ENCODE results near the gene PSD. TPM values are rescaled to one million over a fixed set of nuclear protein-coding genes. Genes with fewer than 3 reads are reported as not detected.

PSD gene
- total RNA-seq, 3 donors from 2014 or later: 2.3 to 4.6 (median 3.7) TPM

DNA sequence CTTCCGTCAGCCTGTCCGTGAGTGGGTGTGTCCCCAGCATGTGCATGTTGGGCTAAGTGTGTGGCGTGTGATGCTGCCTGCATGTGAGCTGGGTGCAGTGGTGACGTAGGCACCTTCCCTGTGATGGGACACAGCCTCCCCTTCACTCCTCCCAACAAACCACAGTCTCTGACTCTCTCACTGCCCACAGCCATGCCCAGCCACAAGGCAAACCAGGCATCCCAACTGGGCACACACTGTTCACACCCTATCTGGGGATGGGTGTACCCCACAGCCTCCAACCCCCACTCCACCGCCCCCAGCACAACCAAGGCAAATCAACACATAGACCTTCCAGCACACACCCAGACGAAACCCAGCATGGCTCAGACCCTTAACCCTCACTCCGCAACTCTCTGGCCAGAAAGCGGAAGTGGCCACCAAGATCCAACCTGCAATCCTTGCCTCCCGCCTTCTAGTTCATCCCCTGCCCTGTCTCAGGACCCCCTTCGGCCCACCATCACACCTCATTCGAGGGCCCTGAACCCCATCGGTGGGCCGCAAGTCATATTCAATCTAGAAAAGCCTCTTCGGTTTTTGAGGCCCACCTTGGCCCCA lies 10.4 kb downstream of the PSD start:
- Mint-ChIP-seq H3K9me3 (no peaks in the 10 kb centered on the region), H3K36me3 (ENCODE audit: insufficient read depth) (no peaks in the 10 kb centered on the region), H3K27me3 (ENCODE audit: low read depth) (peaks cover 27% of the 10 kb centered on the region), H3K4me1 (ENCODE audit: low read depth) (peaks cover 28% of the 10 kb centered on the region), H3K4me3 (peak overlapping the region; percentile 50)
- no peak for ATAC-seq
- no peak for DNase-seq

- ATAC-seq (no peak), DNase-seq (no peak)
- Mint-ChIP-seq H3K9me3 (no peaks in the 10 kb centered on the region), H3K36me3 (ENCODE audit: insufficient read depth) (peaks cover under 1% of the 10 kb centered on the region), H3K4me1 (ENCODE audit: low read depth) (peaks cover 24% of the 10 kb centered on the region), H3K4me3 (peak overlapping the region; percentile 50), H3K27me3 (ENCODE audit: low read depth) (peaks cover 26% of the 10 kb centered on the region)
Observed at GRCh38 chr10:102407425-102408130, 11.0 kb downstream of the PSD start.

DNA sequence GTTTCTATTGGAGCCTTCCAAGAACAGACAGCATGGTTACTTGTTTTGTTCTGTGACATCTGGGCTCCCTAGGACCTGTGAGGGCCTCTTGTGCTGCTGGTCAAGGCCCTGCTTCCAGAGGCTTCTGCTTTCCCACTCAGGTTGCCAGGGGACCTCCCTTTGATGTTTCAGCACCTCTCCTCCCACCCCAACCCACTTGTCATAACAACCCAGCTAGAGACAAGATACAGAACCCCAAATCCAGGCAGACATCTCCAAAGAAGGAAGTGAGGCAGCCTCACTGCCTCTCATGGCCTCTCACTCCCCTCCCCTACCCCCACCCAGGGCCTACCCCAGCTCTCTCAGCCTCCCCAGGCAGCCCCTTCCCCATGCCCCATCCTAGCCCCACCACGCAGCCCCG lies 11.8 kb downstream of the PSD start:
- DNase-seq (no peak), ATAC-seq (no peak)
- Mint-ChIP-seq H3K36me3 (ENCODE audit: insufficient read depth) (peaks cover 3% of the 10 kb centered on the region), H3K9me3 (no peaks in the 10 kb centered on the region), H3K4me1 (ENCODE audit: low read depth) (peaks cover 24% of the 10 kb centered on the region), H3K4me3 (no peak overlapping the region), H3K27me3 (ENCODE audit: low read depth) (peaks cover 23% of the 10 kb centered on the region)

DNA sequence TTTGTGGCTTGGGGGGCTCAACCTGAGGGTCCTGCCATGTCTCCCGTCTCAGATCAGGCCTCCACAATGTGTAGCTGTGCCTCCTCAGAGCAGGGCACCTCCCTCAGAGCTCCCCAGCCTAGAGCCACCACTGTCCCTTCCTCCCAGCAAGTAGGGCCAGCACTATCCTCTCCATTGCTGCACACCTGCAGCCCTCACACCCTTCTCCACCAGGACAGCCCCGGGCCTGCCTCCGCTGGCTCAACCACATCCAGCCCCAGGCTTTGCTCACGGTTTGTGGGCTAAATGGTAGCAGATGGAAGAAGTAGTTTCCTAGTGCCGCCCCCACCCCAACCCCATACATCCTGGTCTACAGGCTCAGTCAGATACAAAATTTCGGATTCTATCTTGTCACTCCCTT lies 13.0 kb downstream of the PSD start:
- H3K36me3 Mint-ChIP-seq (ENCODE audit: insufficient read depth): peaks cover 3% of the 10 kb centered on the region
- no peaks in the 10 kb centered on the region for H3K9me3 Mint-ChIP-seq
- H3K4me3 Mint-ChIP-seq: no peak overlapping the region
- H3K4me1 Mint-ChIP-seq (ENCODE audit: low read depth): peaks cover 15% of the 10 kb centered on the region
- ATAC-seq (no peak), DNase-seq (no peak)
- peaks cover 12% of the 10 kb centered on the region for H3K27me3 Mint-ChIP-seq (ENCODE audit: low read depth)

GRCh38 chr10:102405108-102405571 lies 13.4 kb downstream of the PSD start:
- peaks cover 11% of the 10 kb centered on the region for H3K27me3 Mint-ChIP-seq (ENCODE audit: low read depth)
- H3K9me3 Mint-ChIP-seq: no peaks in the 10 kb centered on the region
- no peak for ATAC-seq
- H3K36me3 Mint-ChIP-seq (ENCODE audit: insufficient read depth): peaks cover 5% of the 10 kb centered on the region
- peaks cover 19% of the 10 kb centered on the region for H3K4me1 Mint-ChIP-seq (ENCODE audit: low read depth)
- H3K4me3 Mint-ChIP-seq: no peak overlapping the region
- DNase-seq: no peak

DNA sequence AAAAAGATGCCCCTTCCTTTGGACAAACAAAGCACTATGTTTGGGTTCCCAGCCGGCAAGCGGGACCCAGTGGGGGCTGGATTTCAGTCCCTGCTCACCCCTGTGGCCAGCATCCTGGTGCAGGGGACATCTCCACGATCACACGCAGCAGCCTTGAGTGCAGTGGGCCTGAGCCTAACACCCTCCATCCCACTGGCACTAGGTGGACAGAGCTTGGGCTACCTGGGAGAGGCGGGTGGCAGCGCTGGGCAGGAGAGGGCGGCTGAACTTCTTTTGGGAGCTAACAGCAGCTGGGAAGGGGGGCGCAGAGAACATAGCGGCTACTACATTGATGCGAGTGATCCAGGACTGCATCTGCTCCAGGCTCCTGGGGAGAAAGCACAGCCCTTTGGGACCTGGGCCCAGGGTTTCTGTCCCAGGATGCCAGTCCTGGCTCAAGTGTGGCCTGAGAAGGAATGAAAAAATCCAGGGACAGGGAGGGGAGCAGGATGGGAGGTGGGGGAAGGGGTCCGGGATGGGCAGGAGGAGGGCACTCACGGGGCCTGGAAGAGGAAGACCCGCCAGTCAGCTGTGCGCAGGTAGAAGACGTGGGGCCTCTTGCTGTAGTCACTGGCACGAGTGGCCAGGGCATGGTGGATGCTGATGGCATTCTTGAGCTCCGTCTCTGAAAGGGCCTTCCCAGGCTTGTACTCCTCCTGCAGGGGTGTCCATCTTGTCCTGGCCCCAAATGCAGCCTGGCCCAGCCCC lies 14.1 kb downstream of the PSD start:
- DNase-seq (no peak), ATAC-seq (no peak)
- no peaks in the 10 kb centered on the region for H3K9me3 Mint-ChIP-seq
- peaks cover 17% of the 10 kb centered on the region for H3K4me1 Mint-ChIP-seq (ENCODE audit: low read depth)
- no peak overlapping the region for H3K4me3 Mint-ChIP-seq
- H3K36me3 Mint-ChIP-seq (ENCODE audit: insufficient read depth): peaks cover 8% of the 10 kb centered on the region
- peaks cover 5% of the 10 kb centered on the region for H3K27me3 Mint-ChIP-seq (ENCODE audit: low read depth)

DNA sequence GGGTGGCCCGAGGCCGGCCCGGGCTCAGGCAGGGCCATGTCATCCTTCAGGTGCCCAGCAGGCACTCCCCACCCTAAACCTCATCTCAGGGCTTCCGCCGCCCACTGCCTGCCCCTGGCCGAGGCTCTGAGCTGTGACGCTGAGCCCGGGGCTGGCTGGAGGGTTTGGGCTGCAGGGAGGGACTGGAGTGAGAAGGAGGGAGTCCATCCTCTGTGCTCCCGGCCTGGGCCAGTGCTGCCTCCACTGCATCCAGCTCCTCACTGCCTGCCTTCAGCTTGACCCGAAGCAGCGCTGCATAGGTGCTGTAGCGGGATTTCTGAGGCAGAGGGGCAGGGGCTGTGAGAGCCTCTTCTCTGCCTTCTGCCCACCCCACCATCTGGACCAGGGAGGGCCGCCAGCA lies 15.5 kb downstream of the PSD start:
- Mint-ChIP-seq H3K9me3 (no peaks in the 10 kb centered on the region), H3K27me3 (ENCODE audit: low read depth) (peaks cover under 1% of the 10 kb centered on the region), H3K36me3 (ENCODE audit: insufficient read depth) (peaks cover 14% of the 10 kb centered on the region), H3K4me3 (no peak overlapping the region), H3K4me1 (ENCODE audit: low read depth) (peaks cover 19% of the 10 kb centered on the region)
- no peak for DNase-seq
- no peak for ATAC-seq

GRCh38 chr10:102402512-102402896 lies 16.1 kb downstream of the PSD start:
- Mint-ChIP-seq H3K9me3 (no peaks in the 10 kb centered on the region), H3K36me3 (ENCODE audit: insufficient read depth) (peaks cover 20% of the 10 kb centered on the region), H3K27me3 (ENCODE audit: low read depth) (no peaks in the 10 kb centered on the region), H3K4me1 (ENCODE audit: low read depth) (peaks cover 24% of the 10 kb centered on the region), H3K4me3 (no peak overlapping the region)
- DNase-seq: no peak
- no peak for ATAC-seq

GRCh38 chr10:102401735-102402511 lies 16.7 kb downstream of the PSD start:
- no peak overlapping the region for H3K4me3 Mint-ChIP-seq
- no peak for DNase-seq
- H3K27me3 Mint-ChIP-seq (ENCODE audit: low read depth): no peaks in the 10 kb centered on the region
- H3K4me1 Mint-ChIP-seq (ENCODE audit: low read depth): peaks cover 26% of the 10 kb centered on the region
- H3K36me3 Mint-ChIP-seq (ENCODE audit: insufficient read depth): peaks cover 22% of the 10 kb centered on the region
- no peak for ATAC-seq
- H3K9me3 Mint-ChIP-seq: no peaks in the 10 kb centered on the region

DNA sequence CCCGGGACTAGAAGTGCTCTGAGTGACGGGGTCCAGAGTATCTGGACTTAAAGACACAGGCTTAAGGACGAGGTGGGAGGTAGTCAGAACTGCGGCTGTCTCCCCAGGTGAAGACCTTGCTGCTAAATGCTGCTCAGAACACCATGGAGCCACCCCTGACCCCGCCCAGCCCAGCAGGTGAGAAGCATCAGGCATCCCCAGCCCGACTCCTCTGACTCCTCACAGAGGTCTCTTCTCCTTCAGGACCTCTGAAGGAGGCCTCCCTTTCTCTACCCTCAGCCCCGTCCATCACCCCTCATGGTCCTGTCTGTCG lies 17.3 kb downstream of the PSD start:
- Mint-ChIP-seq H3K36me3 (ENCODE audit: insufficient read depth) (peaks cover 29% of the 10 kb centered on the region), H3K9me3 (no peaks in the 10 kb centered on the region), H3K4me1 (ENCODE audit: low read depth) (peaks cover 33% of the 10 kb centered on the region), H3K4me3 (no peak overlapping the region), H3K27me3 (ENCODE audit: low read depth) (no peaks in the 10 kb centered on the region)
- ATAC-seq (no peak), DNase-seq (no peak)

DNA sequence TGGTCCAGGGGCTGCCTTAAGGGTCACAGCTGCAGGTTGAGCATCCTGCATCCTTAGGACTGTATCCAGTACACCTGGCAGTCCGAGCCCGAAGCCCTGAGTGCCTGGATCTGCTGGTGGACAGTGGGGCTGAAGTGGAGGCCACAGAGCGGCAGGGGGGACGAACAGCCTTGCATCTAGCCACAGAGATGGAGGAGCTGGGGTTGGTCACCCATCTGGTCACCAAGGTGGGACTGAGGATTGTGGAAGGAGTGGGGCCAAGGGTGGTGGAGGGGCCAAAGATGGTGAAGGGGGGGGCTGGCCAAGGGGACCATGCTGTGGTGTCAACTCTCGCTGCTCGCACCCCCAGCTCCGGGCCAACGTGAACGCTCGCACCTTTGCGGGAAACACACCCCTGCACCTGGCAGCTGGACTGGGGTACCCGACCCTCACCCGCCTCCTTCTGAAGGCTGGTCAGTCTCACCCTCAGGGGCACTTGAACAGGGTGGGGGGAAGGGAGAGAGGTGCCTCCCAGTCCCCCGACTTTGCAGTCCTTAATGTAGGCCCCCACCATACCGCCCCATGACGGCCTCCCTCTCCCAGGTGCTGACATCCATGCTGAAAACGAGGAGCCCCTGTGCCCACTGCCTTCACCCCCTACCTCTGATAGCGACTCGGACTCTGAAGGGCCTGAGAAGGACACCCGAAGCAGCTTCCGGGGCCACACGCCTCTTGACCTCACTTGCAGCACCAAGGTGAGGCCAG lies 17.8 kb downstream of the PSD start:
- Mint-ChIP-seq H3K4me3 (no peak overlapping the region), H3K36me3 (ENCODE audit: insufficient read depth) (peaks cover 31% of the 10 kb centered on the region), H3K27me3 (ENCODE audit: low read depth) (no peaks in the 10 kb centered on the region), H3K4me1 (ENCODE audit: low read depth) (peaks cover 35% of the 10 kb centered on the region), H3K9me3 (no peaks in the 10 kb centered on the region)
- no peak for ATAC-seq
- no peak for DNase-seq

- H3K36me3 Mint-ChIP-seq (ENCODE audit: insufficient read depth): peaks cover 31% of the 10 kb centered on the region
- DNase-seq (no peak), ATAC-seq (no peak)
- peak overlapping the region; percentile 97 for H3K4me3 Mint-ChIP-seq
- no peaks in the 10 kb centered on the region for H3K9me3 Mint-ChIP-seq
- no peaks in the 10 kb centered on the region for H3K27me3 Mint-ChIP-seq (ENCODE audit: low read depth)
- peaks cover 35% of the 10 kb centered on the region for H3K4me1 Mint-ChIP-seq (ENCODE audit: low read depth)
Observed at GRCh38 chr10:102400076-102400475, 18.5 kb downstream of the PSD start.

- Mint-ChIP-seq H3K4me1 (ENCODE audit: low read depth) (peaks cover 35% of the 10 kb centered on the region), H3K36me3 (ENCODE audit: insufficient read depth) (peaks cover 31% of the 10 kb centered on the region), H3K9me3 (no peaks in the 10 kb centered on the region)
Observed at GRCh38 chr10:102399217-102400021, 19.2 kb downstream of the PSD start.

More at GRCh38 chr10:102399217-102400021, 19.2 kb downstream of the PSD start:
- peak; percentile 85 for DNase-seq
- Mint-ChIP-seq H3K4me3 (peak overlapping the region; percentile 97), H3K27me3 (ENCODE audit: low read depth) (no peaks in the 10 kb centered on the region)
- ATAC-seq: peak; percentile 55 to 57

Data from activated T-cell treated with anti-CD3 and anti-CD28 coated beads, Interleukin-2, amount 50 U/mL, for 4 hours (primary cell).